Inflammatory macrophage (primary cell): ENCODE measurements around the gene ANKRD66.

Source experiments
- DNase-seq, 2 donors: peaks; one replicate each; pipeline ENCODE4 v3.0.0-alpha.2; 2020 to 2022

The ANKRD66 gene

GRCh38 chr6:46790355-46790874, 43.7 kb downstream of the ANKRD66 start:
- no peak for DNase-seq

GRCh38 chr6:46792635-46793034, 45.9 kb downstream of the ANKRD66 start:
- DNase-seq: no peak

- no peak for DNase-seq
These were observed 46.4 kb downstream of the ANKRD66 start, which contains the start of gene MEP1A for GRCh38 chr6:46793138-46793537. Gene MEP1A, plus strand, starts transcription at chr6:46793389. Its CDS starts 10 bp downstream, at chr6:46793399.

- DNase-seq: no peak
These were observed 47.3 kb downstream of the ANKRD66 start for GRCh38 chr6:46794068-46794467.

DNA sequence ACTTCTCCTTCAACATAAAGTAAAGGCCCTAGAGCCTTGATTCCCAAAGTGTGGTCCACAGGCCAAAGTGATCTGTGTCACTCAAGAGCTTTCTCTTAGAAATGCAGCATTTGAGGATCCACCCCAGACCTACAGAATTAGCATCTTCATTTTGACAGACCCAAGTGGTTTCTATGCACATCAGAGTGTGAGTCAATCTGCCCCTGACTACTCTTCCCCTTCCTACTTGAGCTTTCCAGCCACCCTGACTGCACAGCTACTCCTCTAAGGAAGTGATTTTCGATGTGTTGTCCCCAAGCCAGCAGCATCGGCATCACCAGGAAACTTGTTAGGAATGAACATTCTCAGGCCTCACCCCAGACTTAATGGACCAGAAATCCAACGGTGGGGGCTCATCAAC, 49.1 kb downstream of the ANKRD66 start:
- peak; percentile 47 to 69 for DNase-seq

GRCh38 chr6:46796848-46797580, 50.3 kb downstream of the ANKRD66 start:
- peak; percentile 14 to 34 for DNase-seq

- no peak for DNase-seq
These were observed 52.9 kb downstream of the ANKRD66 start for GRCh38 chr6:46799657-46800056.

DNA sequence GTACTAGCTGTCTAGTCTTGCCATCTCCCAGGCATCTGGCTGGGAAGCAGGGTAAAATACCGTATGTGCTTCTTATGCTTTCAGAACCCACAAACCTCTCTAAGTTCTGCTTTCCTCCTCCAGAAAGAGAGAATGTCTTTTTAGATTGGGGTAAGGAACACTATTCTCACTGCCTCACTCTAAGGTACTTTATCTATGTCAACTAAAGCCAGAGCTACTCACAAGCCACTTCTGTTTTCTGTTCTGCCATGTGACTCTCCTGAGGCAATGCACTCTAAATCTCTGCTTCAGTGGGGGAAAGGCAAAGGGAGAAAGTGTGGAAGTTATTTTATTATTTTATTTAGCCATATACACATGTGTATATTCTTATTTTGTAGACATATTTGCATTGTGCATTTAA, 62.1 kb downstream of the ANKRD66 start:
- DNase-seq: peak; percentile 49 to 57
